ENCODE data around the gene MYOG.

The MYOG gene

DNA sequence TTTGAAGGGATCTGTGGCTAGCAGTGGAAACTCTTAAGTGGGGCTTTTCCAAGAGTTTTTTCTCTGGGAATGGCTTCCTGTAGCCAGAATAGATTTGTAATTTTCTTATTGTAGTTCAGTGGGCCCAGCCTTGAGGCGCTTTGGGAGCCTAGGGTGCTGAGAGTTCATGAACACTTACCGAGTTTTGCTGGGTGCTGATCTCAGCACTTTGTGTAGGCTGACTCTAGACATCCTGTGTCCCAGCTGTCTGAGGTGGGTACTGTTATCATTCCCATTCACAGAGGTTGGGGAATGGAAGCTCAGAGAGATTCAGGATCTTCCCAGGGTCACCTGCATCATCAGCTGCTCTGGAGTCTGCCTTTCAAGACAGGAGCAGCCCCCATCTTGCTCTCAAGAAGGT, 52.5 kb downstream of the MYOG start:
- TF ChIP-seq EZH2phosphoT487 (IDR thresholded peaks at IDR 0.05; ENCODE audit: borderline replicate concordance) (no peak), CTCF (conservative IDR thresholded peaks at IDR 0.05; ENCODE audit: low read length) (no peak)
- no peak overlapping the region for H3K4me2 ChIP-seq (ENCODE audit: low read depth, low read length, poor library complexity, severe bottlenecking)

More for the DNA sequence above, 52.5 kb downstream of the MYOG start:
- Histone ChIP-seq H3K4me3 (ENCODE audit: low read length, poor library complexity, severe bottlenecking) (no peak overlapping the region), H3K9ac (ENCODE audit: low read depth, low read length, poor library complexity, severe bottlenecking) (no peak overlapping the region), H2AFZ (ENCODE audit: low read length) (no peak overlapping the region), H3K9me3 (ENCODE audit: insufficient read depth, low read depth, low read length) (no peaks in the 10 kb centered on the region), H3K79me2 (ENCODE audit: insufficient read depth, low read length) (no peaks in the 10 kb centered on the region), H3K4me1 (ENCODE audit: insufficient read depth, low read length, poor library complexity, severe bottlenecking) (peaks cover 7% of the 10 kb centered on the region), H3K36me3 (ENCODE audit: insufficient read depth, low read length) (no peaks in the 10 kb centered on the region), H3K9me2 (replicated peaks; ENCODE audit: low read depth, low read length) (no peaks in the 10 kb centered on the region), H3F3A (ENCODE audit: low read depth) (no peaks in the 10 kb centered on the region), H4K20me1 (ENCODE audit: insufficient read depth, low read length, poor library complexity, severe bottlenecking) (no peaks in the 10 kb centered on the region), H3K27me3 (ENCODE audit: insufficient read depth, low read length, poor library complexity, severe bottlenecking) (no peaks in the 10 kb centered on the region)
